GM19455 (cell line): ENCODE results near the gene ETHE1.

Experiments
- ATAC-seq: cut with Tn5 transposase; IDR thresholded peaks from one replicate; pipeline ENCODE4 v1.9.1; 2021; ENCODE audit not compliant: unreplicated experiment

Gene ETHE1

DNA sequence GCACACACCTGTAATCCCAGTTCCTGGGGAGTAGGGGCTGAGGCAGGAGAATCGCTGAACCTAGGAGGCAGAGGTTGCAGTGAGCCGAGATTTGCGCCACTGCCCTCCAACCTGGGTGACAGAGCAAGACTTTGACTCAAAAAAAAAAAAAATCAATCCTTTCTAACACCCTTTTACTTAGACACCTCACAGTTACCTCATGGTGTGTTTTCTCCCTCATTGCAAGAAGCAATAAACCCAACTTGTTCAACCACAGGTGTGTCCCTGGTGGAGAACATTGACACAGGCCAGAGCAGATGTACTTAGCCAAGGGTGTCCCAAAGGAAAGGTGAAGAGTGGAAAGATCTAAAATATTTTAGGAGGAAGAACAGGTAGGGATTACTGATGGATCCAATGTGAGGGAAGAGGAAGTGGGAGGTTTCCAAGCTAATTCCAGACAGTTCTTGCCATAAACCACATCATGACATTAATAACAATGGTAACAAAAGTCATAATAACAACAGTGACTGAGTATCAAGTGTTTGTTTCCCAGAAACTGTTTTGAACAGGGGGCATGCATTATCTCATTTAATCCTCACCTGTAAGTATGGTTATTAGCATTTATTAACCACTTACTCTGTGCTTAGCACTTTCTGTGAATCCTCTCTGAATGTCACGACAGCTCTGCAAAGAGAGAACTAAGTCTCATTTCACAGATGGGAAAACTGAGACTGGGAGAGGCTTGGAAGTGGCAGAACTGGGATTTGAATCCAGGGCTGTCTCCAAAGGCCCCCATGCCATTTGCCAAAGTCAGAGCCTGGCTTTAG lies 58.4 kb downstream of the ETHE1 start:
- no peak for ATAC-seq

DNA sequence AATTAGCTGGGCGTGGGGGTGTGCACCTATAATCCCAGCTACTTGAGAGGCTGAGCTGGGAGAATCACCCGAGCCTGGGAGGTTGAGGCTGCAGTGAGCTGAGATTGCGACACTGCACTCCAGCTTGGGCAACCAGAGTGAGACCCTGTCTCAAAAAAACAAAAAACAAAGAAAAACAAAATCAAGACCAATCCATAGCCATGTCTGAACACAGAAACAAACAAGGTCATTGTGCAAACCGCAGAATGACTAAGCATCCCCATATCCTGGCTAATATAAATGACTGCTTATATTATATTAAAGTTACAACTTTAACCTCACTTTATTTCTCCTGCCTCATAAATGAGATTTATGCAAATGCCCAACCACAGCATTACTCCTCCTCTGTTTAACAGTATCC lies 59.3 kb downstream of the ETHE1 start:
- no peak for ATAC-seq

DNA sequence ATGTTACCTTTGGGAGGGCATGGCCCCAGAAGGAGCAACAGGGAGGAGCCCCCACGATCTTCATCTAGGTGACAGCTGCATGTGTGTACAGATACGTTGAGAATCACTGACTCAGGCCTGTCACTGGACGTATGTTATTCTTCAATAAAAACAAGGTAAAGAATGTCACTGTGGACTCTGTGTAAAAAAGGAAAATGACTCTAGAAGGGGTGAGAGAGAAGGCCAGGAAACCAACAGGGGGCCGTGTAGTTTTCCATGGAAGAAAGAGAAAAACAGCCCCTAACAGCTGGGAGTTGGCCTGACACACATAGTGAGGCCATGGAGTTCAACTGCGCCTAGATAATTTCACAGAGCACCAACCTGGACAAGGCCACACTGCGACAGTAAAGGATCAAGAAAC lies 59.7 kb downstream of the ETHE1 start:
- ATAC-seq, result no peak

DNA sequence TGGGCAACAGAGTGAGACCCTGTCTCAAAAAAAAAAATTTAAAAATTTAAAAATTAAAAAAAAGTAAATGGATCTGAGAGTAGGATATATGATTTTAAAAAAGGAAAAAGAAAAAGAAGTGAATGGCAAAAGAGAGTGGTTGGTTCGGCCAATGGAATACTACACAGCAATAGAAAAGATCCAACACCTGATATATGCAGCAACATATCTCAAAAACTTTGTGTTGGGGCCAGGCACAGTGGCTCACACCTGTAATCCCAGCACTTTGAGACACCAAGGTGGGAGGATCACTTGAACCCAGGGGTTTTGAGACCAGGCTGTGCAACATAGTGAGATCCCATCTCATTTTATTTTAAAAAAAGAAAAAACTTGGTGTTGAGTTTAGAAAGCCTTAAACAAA lies 60.2 kb downstream of the ETHE1 start:
- no peak for ATAC-seq

DNA sequence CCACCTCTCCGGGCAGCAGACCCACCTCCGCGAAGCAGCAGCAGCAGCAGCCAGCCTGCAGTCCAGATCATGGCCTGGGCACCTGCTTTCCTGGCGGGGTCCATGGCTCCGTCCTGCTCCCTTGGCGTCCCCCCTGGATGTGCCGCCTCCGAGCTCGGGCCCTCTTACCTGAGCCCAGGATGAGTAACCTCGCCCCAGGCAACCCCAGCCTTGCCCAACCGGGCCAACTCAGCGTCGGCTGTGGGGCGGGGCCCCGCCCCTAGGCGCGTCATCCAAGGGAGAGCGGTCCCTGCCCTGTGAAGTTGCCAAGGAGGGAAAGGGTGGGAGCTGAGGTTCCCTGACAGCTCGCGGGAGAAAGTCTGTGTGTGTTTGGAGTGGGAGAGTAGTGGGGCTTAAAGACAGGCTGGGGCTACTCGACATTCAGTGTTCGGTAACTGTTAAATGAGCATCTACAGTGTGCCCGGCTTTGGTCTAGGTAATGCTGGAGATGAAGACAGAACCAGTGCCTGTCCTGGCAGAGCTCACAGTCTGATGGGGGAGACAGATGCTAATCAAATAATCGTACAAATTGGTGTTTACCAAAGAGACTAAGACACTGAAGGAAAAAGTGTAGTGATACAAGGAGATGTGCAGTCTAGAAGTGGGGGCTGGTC lies 61.4 kb downstream of the ETHE1 start, which contains the start of gene LYPD3:
LYPD3 (minus strand) TSS at position 141 of the 653 bp plus-strand sequence; CDS start at position 104, 37 bp downstream.
- ATAC-seq, result no peak

DNA sequence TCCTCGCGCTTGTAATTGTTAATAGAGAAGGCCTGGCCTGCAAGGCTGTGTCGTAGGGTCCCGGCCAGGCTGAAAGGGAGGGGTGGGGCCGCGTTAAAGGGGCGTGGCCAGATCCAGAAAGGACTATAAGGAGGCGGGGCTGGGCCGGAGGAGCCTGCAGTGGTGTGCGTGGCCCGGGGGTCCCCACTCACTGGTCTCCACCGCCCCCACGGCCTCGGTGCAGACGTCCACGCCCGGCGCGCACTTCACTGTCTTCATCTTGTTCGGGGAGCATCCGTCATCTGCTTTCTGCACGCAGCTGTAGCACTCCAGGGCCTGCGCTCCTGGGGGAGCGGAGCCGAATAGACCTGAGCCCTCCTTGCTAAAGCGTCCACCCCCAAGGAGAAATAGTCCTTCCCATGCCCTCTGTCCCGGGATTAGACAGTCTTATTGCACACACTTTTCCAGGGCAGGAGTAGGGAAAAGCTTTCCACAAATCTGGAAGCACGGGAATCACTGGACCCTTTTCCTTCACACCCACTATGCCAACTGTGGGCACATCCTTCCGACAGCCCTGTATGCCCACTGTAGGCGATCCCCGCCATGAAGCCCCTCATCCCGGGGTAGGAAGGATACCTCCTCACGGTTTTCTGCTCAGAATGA lies 62.7 kb downstream of the ETHE1 start:
- peak; percentile 43 for ATAC-seq

DNA sequence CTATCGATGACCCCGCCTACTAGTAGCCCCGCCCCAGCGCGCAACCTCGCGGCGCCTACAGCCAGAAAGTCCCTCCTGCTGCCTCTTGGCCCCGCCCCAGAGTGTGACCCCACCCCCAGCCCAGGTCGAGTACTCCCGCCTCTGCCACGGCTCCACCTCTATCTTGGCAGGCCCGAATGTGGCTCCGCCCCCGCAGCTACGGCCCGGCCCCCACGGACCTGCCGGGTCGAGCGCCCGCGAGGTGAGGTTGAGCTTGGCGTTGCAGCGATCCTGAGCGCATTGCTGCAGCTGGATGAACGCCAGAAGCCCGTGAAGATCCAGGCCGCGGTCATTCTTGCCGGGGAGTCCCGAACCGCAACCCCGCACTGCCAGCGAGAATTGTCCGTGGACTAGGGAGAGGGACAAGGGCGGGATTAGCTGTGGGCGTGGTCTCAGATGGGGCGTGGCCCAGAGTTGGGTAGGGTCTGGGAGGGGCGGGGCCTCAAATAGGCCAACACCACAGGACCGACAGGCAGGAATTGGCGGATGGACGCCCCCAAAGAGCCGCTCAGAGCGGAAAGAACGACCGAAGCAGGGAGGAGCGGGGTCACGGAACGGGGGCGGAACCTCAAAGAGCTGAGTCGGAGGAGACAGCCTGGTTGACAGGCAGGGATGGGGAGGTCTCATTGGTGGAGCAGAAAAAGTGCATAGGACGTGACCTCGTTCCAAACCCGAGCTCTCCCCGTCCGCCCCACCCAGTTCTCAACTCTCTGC lies 63.4 kb downstream of the ETHE1 start:
- peak; percentile 84 for ATAC-seq

DNA sequence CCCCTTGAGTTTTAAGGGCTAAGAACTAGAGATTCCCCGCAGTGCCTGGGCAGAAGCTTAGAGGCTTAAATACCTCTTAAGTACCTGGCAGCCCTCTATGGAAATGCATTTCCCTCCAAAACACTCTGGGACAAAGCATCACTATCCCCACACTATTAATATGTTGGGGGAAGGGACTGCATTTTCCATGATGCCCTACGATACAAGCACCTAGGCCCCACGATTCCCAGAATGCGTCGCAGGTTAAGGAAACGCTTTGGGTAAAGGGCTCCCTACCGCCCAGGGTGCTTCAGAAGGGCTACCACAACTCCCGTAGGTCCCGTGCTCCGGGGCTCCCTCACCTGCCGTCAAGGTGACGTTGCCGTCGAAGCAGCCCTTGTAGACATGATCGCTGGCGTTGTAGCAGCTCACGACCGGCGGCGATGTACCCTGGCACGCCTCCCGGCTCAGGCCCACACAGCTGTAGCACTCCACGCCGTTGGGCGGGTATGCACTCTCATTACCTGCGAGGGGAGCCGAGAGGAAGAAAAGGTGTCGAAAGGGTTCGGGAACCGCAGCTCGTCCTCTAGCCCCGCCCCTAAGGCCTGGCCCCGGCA lies 64.1 kb downstream of the ETHE1 start:
- no peak for ATAC-seq

DNA sequence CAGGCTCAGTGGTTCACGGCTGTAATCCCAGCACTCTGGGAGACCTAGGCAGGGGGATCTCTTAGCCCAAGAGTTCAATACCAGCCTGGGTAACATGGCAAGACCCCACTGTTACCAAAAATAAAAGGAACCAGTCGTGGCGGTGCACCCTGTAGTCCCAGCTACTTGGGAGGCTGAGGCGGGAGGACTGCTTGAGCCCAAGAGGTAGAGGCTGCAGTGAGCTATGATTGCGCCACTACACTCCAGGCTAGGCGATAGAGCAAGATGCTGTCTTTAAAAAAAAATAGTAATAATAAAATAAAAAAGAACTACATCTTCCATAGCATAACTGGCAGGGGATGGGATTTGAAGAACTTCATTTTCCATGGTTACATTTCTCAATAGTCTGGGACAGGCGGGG lies 64.6 kb downstream of the ETHE1 start:
- ATAC-seq, result no peak

DNA sequence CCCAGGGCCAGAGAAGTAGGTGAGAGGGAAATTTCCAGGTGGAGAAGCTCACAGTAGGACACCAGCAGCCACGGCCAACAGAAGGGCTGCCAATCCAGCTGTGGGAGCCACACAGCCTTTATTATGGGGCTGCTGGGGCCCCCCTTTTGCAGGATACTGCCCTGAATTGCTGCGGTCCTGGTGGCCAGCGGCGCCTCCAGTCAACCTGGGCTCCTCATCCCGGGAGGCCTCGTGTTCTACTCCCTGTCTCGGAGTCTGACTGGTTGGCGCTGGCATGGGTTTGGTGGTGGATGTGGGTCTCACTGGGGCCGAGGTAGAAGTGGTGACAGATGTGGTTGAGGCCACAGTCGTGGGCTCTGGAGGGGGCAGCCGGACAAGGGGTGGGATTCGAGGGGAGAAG lies 65.7 kb downstream of the ETHE1 start:
- no peak for ATAC-seq

DNA sequence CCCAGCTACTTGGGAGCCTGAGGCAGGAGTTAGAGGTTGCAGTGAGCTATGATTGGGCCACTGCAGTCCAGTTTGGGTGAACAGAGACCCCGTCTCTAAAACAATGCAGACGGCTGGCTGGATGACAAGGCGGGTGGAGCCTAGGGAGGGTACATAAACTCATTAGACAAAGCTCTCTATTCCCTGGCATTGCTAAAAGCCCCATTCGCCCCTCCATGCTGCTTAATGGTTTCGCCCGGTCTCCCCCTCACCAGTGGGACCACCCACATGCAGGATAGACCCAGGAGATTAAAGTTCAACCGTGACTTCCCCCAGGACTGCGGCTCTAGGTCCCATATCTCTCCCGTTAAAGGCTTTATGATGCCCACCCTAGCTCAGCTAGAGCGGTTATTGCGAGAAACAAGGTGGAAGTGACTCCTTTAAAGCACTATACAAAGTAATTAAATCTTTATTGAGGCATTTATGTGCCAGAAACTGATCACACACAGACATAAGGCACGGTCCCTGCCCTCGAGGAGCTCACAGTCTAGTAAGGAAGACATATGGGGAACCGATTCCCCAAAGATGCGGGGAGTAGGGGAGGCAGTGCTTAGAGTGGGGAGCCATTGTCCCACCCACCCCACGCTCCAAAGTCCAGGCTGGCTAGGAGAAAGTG lies 66.5 kb downstream of the ETHE1 start:
- ATAC-seq, result no peak

DNA sequence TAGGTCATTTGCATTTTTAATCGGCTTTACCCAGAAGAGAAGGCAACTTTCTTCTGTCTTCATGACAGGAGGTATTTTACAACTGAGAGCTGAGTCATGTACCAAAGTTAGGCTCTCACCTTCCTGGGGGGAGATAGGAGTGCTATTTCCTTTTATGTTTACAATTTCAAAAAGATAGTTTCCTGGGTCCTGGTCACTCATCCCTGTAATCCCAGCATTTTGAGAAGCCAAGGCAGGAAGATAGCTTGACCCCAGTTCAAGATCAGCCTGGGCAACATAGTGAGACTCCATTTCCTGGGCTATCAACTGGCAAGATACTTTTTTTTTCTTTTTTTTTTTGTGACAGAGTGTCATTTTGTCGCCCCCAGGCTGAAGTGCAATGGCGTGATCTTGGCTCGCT lies 69.2 kb downstream of the ETHE1 start:
- ATAC-seq, result no peak
